ENCODE data around the gene EBI3.
"Not testable (repeated sequence)": the region's sequence is repeated elsewhere in the genome, so short reads cannot be mapped to it uniquely, and the experiment has no call there.

Gene EBI3

GRCh38 chr19:4229179-4229931 lies at the start of gene EBI3:
EBI3 (plus strand) TSS chr19:4229523; CDS start chr19:4229551, 28 bp downstream.
- no peak for DNase-seq (ENCODE audit: low read depth)

- no peak for DNase-seq (ENCODE audit: low read depth)
Observed at GRCh38 chr19:4181053-4181508, 48.2 kb upstream of the EBI3 start.

- DNase-seq (ENCODE audit: low read depth) = peak; percentile 87
Observed at GRCh38 chr19:4182084-4182810, 47.1 kb upstream of the EBI3 start, which contains the start of the genes ANKRD24 and SIRT6. ANKRD24 (plus strand) TSS chr19:4182689; CDS start chr19:4186426, 3,737 bp downstream. SIRT6 (minus strand) TSS chr19:4182563; CDS start chr19:4182539, 24 bp downstream.

- DNase-seq (ENCODE audit: low read depth) = no peak
Observed at GRCh38 chr19:4183967-4184717, 45.2 kb upstream of the EBI3 start.

GRCh38 chr19:4184718-4185352 lies 44.5 kb upstream of the EBI3 start:
- no peak for DNase-seq (ENCODE audit: low read depth)

GRCh38 chr19:4185413-4186086 lies 43.8 kb upstream of the EBI3 start:
- no peak for DNase-seq (ENCODE audit: low read depth)

GRCh38 chr19:4186087-4186993 lies 43.0 kb upstream of the EBI3 start:
- DNase-seq (ENCODE audit: low read depth) = peak; percentile 32

- no peak for DNase-seq (ENCODE audit: low read depth)
Observed at GRCh38 chr19:4187313-4188122, 41.8 kb upstream of the EBI3 start.

GRCh38 chr19:4189641-4190040 lies 39.7 kb upstream of the EBI3 start:
- no peak for DNase-seq (ENCODE audit: low read depth)

GRCh38 chr19:4192537-4192936 lies 36.8 kb upstream of the EBI3 start:
- DNase-seq (ENCODE audit: low read depth) = not testable (repeated sequence)

GRCh38 chr19:4194353-4194752 lies 35.0 kb upstream of the EBI3 start:
- DNase-seq (ENCODE audit: low read depth) = no peak

- DNase-seq (ENCODE audit: low read depth) = no peak
Observed at GRCh38 chr19:4196009-4196408, 33.3 kb upstream of the EBI3 start.

- no peak for DNase-seq (ENCODE audit: low read depth)
Observed at GRCh38 chr19:4196587-4197148, 32.7 kb upstream of the EBI3 start.

- DNase-seq (ENCODE audit: low read depth) = no peak
Observed at GRCh38 chr19:4197228-4197624, 32.1 kb upstream of the EBI3 start.

GRCh38 chr19:4197625-4198466 lies 31.5 kb upstream of the EBI3 start:
- no peak for DNase-seq (ENCODE audit: low read depth)

GRCh38 chr19:4198467-4199126 lies 30.7 kb upstream of the EBI3 start:
- no peak for DNase-seq (ENCODE audit: low read depth)

GRCh38 chr19:4199699-4200293 lies 29.5 kb upstream of the EBI3 start:
- no peak for DNase-seq (ENCODE audit: low read depth)
